Testis (tissue), 3 donors: ENCODE data around the gene FBXL3. TPM values are rescaled to one million over a fixed set of nuclear protein-coding genes. Genes with fewer than 3 reads are reported as not detected.

Experiments
- DNase-seq: peaks from one replicate; pipeline ENCODE4 v3.0.0-alpha.2; 2019
- H3K27ac ChIP-seq, 2 donors: fragments of 200-600 bp; sonication (generic); one replicate each; pipeline ENCODE4 v1.5.1; 2019
- H3K27me3 ChIP-seq: fragments of 200-600 bp; sonication (generic); one replicate; pipeline ENCODE4 v1.5.1; 2019
- H3K36me3 ChIP-seq: fragments of 200-600 bp; sonication (generic); one replicate; pipeline ENCODE4 v1.5.1; 2017; ENCODE audit warnings: low read depth; ENCODE audit errors: missing control alignments
- H3K4me1 ChIP-seq: fragments of 200-600 bp; sonication (generic); one replicate; pipeline ENCODE4 v1.5.1; 2019
- H3K4me3 ChIP-seq, 2 donors: fragments of 200-600 bp; sonication (generic); one replicate each; pipeline ENCODE4 v1.5.1; 2017 to 2019
- H3K9me3 ChIP-seq: fragments of 200-600 bp; sonication (generic); one replicate; pipeline ENCODE4 v1.5.1; 2017
- CTCF ChIP-seq, 3 experiments: fragments of 450-650 bp in 2 of 3; fragments of 200-600 bp in 1 of 3; sonication (generic) in 1 of 3; IDR thresholded peaks; one replicate each; pipeline ENCODE4 v1.5.1; 2016 to 2019; ENCODE audit warnings: antibody characterized with exemption in 3 of 3, mild to moderate bottlenecking in 2 of 3, moderate library complexity in 1 of 3
- POLR2A ChIP-seq: fragments of 450-650 bp; IDR thresholded peaks from one replicate; pipeline ENCODE4 v1.6.1; 2017; ENCODE audit warnings: antibody characterized with exemption, mild to moderate bottlenecking, moderate library complexity
- WGBS, 2 donors: methylation state at CpG; one replicate each; pipeline ENCODE4 v1.1.5; 2018; 5-methylcytosine and 5-hydroxymethylcytosine counted together
- intact Hi-C: fragments of 100-400 bp; cut with DNase I; formaldehyde crosslinking; loops from one replicate; pipeline ENCODE4 v1.15.1; 2023; ENCODE audit warnings: low total_unique reads
- polyA plus RNA-seq: library from polyadenylated mRNA; stranded (reverse); fragments of 350-450 nt; fragmentation: Illumina TruSeq; extraction: RNeasy Lipid Tissue Mini Kit (QIAGEN cat#74804); gene quantifications from one replicate; pipeline ENCODE4 v1.2.3, GENCODE V29; 2014; ENCODE audit warnings: low read depth, low replicate concordance; ENCODE audit not compliant: insufficient read depth
- total RNA-seq, 2 donors: library from RNA; depleted of rRNA; stranded (reverse); fragments of >200 nt; gene quantifications; one replicate each; pipeline ENCODE4 v1.2.3, GENCODE V29; 2016

FBXL3 gene
- total and polyA plus RNA-seq, 3 donors from 2014 or later, result 51.0 to 111 (median 84.0) TPM

GRCh38 chr13:77001963-77002587 is 24.9 kb downstream of the FBXL3 start:
- Histone ChIP-seq H3K4me3 (no peak overlapping the region), H3K36me3 (no peaks in the 10 kb centered on the region), H3K4me1 (peaks cover 14% of the 10 kb centered on the region), H3K27me3 (no peaks in the 10 kb centered on the region), H3K9me3 (no peaks in the 10 kb centered on the region), H3K27ac (peak overlapping the region in 1 of 2 donors; percentile 46)
- intact Hi-C loops, result no loop called here
- 26 to 31% methylated on average over 4 of the region's 4 CpGs for WGBS, 2 donors
- no peak for TF ChIP-seq POLR2A
- TF ChIP-seq CTCF (IDR thresholded peaks at IDR 0.05), result no peak
- no peak for DNase-seq

- Histone ChIP-seq H3K4me3 (no peak overlapping the region), H3K9me3 (no peaks in the 10 kb centered on the region), H3K36me3 (no peaks in the 10 kb centered on the region), H3K27me3 (no peaks in the 10 kb centered on the region), H3K4me1 (peaks cover 14% of the 10 kb centered on the region), H3K27ac (peak overlapping the region in 1 of 2 donors; percentile 46)
- TF ChIP-seq POLR2A (no peak), CTCF (IDR thresholded peaks at IDR 0.05) (no peak)
- 51 to 56% methylated on average over 4 of the region's 4 CpGs for WGBS, 2 donors
- intact Hi-C loops, result no loop called here
- DNase-seq, result no peak
Observed at GRCh38 chr13:77001540-77001939, 25.4 kb downstream of the FBXL3 start.

GRCh38 chr13:77000475-77000874 is 26.5 kb downstream of the FBXL3 start:
- H3K9me3 ChIP-seq, result no peaks in the 10 kb centered on the region
- no peak for DNase-seq
- peaks cover 14% of the 10 kb centered on the region for H3K4me1 ChIP-seq
- 38 to 61% methylated on average over 1 of the region's 1 CpG for WGBS, 2 donors
- H3K27me3 ChIP-seq, result no peaks in the 10 kb centered on the region
- no peaks in the 10 kb centered on the region for H3K36me3 ChIP-seq
- no peak overlapping the region for H3K4me3 ChIP-seq
- TF ChIP-seq CTCF (IDR thresholded peaks at IDR 0.05) (no peak), POLR2A (no peak)
- no peak overlapping the region for H3K27ac ChIP-seq
- intact Hi-C loops, result no loop called here

- intact Hi-C loops, result no loop called here
- Histone ChIP-seq H3K4me3 (no peak overlapping the region), H3K27ac (no peak overlapping the region), H3K9me3 (no peaks in the 10 kb centered on the region), H3K4me1 (peaks cover 14% of the 10 kb centered on the region), H3K27me3 (no peaks in the 10 kb centered on the region), H3K36me3 (no peaks in the 10 kb centered on the region)
- DNase-seq, result no peak
- 94% methylated on average over 3 of the region's 3 CpGs for WGBS, 2 donors
- no peak for TF ChIP-seq CTCF (IDR thresholded peaks at IDR 0.05)
- TF ChIP-seq POLR2A, result no peak
Observed at GRCh38 chr13:76994281-76994680, 32.7 kb downstream of the FBXL3 start.

GRCh38 chr13:76993473-76993872 is 33.5 kb downstream of the FBXL3 start:
- H3K27ac ChIP-seq, result peak overlapping the region in 1 of 2 donors; percentile 98
- no peaks in the 10 kb centered on the region for H3K36me3 ChIP-seq
- WGBS, 2 donors, result 74 to 83% methylated on average over 5 of the region's 5 CpGs
- H3K9me3 ChIP-seq, result no peaks in the 10 kb centered on the region
- peaks cover 14% of the 10 kb centered on the region for H3K4me1 ChIP-seq
- intact Hi-C loops, result no loop called here
- H3K27me3 ChIP-seq, result no peaks in the 10 kb centered on the region
- H3K4me3 ChIP-seq, result no peak overlapping the region
- no peak for DNase-seq
- TF ChIP-seq POLR2A, result no peak
- TF ChIP-seq CTCF (IDR thresholded peaks at IDR 0.05), result no peak
